Esophagus muscularis mucosa (tissue), 4 donors: ENCODE results near the gene WSCD2.

ENCODE experiments used
- EP300 ChIP-seq: sonication (generic); formaldehyde crosslinking; IDR thresholded peaks from one replicate; pipeline ENCODE4 v1.6.1; 2017; ENCODE audit warnings: antibody characterized with exemption
- POLR2A ChIP-seq: fragments of 450-650 bp; IDR thresholded peaks from one replicate; pipeline ENCODE4 v1.6.1; 2017; ENCODE audit warnings: antibody characterized with exemption, moderate library complexity, mild to moderate bottlenecking, low read depth
- TF ChIP-seq, protein P1 (sequence below), 3 experiments: fragments of 200-600 bp in 2 of 3; fragments of 450-650 bp in 1 of 3; sonication (generic) in 2 of 3; IDR thresholded peaks; one replicate each; pipeline ENCODE4 v1.5.1; 2017 to 2019; ENCODE audit warnings: antibody characterized with exemption in 3 of 3, mild to moderate bottlenecking in 2 of 3, moderate library complexity in 1 of 3

DNA sequence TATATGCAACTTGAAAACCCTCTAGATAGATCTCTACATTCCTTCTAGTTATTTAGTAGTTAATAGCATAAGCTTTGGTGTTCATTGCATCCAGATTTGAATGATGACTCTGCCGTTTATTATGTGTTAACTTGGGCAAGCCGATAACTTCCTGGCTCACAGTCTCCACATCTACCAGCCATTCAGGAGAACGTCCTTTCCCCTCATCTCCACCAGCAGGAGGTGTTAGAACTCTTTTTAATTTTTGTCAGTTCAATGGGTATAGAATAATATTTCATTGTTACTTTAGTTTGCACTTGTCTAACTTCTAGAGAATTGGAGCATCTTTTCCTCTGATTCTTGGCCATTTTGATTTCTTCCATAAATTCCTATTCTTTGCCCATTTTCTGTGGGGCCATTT, 30.0 kb upstream of the WSCD2 start:
- TF ChIP-seq, protein P1, sequence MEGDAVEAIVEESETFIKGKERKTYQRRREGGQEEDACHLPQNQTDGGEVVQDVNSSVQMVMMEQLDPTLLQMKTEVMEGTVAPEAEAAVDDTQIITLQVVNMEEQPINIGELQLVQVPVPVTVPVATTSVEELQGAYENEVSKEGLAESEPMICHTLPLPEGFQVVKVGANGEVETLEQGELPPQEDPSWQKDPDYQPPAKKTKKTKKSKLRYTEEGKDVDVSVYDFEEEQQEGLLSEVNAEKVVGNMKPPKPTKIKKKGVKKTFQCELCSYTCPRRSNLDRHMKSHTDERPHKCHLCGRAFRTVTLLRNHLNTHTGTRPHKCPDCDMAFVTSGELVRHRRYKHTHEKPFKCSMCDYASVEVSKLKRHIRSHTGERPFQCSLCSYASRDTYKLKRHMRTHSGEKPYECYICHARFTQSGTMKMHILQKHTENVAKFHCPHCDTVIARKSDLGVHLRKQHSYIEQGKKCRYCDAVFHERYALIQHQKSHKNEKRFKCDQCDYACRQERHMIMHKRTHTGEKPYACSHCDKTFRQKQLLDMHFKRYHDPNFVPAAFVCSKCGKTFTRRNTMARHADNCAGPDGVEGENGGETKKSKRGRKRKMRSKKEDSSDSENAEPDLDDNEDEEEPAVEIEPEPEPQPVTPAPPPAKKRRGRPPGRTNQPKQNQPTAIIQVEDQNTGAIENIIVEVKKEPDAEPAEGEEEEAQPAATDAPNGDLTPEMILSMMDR (IDR thresholded peaks at IDR 0.05) = peak; percentile 61 to 72 (median 67)
- TF ChIP-seq POLR2A (no peak), EP300 (no peak)
